GM23248 (cell line): Measurements from ENCODE around the gene KHDRBS1.

ENCODE experiments used
- EZH2 ChIP-seq: fragments of 200-600 bp; sonication (generic); IDR thresholded peaks from 2 replicates; pipeline ENCODE4 v1.6.1; 2018; ENCODE audit warnings: antibody characterized with exemption, mild to moderate bottlenecking; ENCODE audit not compliant: insufficient read depth, poor library complexity, severe bottlenecking
- EZH2phosphoT487 ChIP-seq: fragments of 200-600 bp; sonication (generic); IDR thresholded peaks from 2 replicates; pipeline ENCODE4 v1.6.1; 2018; ENCODE audit warnings: antibody characterized with exemption, moderate library complexity, mild to moderate bottlenecking, low read depth; ENCODE audit not compliant: insufficient read depth

- TF ChIP-seq EZH2 (no peak), EZH2phosphoT487 (no peak)
Measured at GRCh38 chr1:32012709-32013385, 821 bp upstream of the KHDRBS1 start.
